Neural progenitor cell (in vitro differentiated cells): ENCODE results near the gene CLIP4. TPM values are rescaled to one million over a fixed set of nuclear protein-coding genes. Genes with fewer than 3 reads are reported as not detected.

ENCODE experiments used
- DNase-seq: peaks from one replicate; pipeline ENCODE4 v3.0.0-alpha.2; 2016; ENCODE audit warnings: low spot score
- H2AFZ ChIP-seq: fragments of 200-600 bp; sonication (generic); replicated peaks from 2 replicates; pipeline ENCODE4 v1.6.1; 2016; ENCODE audit warnings: antibody characterized with exemption
- H3F3A ChIP-seq: fragments of 200-600 bp; sonication (generic); 2 replicates; pipeline ENCODE4 v1.6.1; 2016; ENCODE audit warnings: antibody characterized with exemption, low read depth
- H3K27ac ChIP-seq: fragments of 200-600 bp; sonication (generic); 2 replicates; pipeline ENCODE4 v1.5.1; 2016; ENCODE audit warnings: mild to moderate bottlenecking
- H3K27me3 ChIP-seq: fragments of 200-600 bp; sonication (generic); 2 replicates; pipeline ENCODE4 v1.6.1; 2016; ENCODE audit warnings: mild to moderate bottlenecking, moderate library complexity
- H3K36me3 ChIP-seq: fragments of 200-600 bp; sonication (generic); 2 replicates; pipeline ENCODE4 v1.5.1; 2016
- H3K4me1 ChIP-seq: fragments of 200-600 bp; sonication (generic); 2 replicates; pipeline ENCODE4 v1.6.1; 2016; ENCODE audit warnings: mixed run types
- H3K4me2 ChIP-seq: fragments of 200-600 bp; sonication (generic); 2 replicates; pipeline ENCODE4 v1.6.1; 2016
- H3K4me3 ChIP-seq: fragments of 200-600 bp; sonication (generic); 2 replicates; pipeline ENCODE4 v1.5.1; 2016
- H3K79me2 ChIP-seq: fragments of 200-600 bp; sonication (generic); 2 replicates; pipeline ENCODE4 v1.6.1; 2016; ENCODE audit warnings: low read depth
- H3K9ac ChIP-seq: fragments of 200-600 bp; sonication (generic); 2 replicates; pipeline ENCODE4 v1.6.1; 2016
- H3K9me3 ChIP-seq: fragments of 200-600 bp; sonication (generic); 2 replicates; pipeline ENCODE4 v1.5.1; 2016; ENCODE audit warnings: low read depth
- H4K20me1 ChIP-seq: fragments of 200-600 bp; sonication (generic); 2 replicates; pipeline ENCODE4 v1.6.1; 2016; ENCODE audit warnings: low read depth
- H3K27ac Mint-ChIP-seq: 3 replicates; pipeline ENCODE4 v1.8.0; 2021; ENCODE audit warnings: mixed read lengths
- H3K27me3 Mint-ChIP-seq: 2 replicates; pipeline ENCODE4 v1.8.0; 2022; ENCODE audit warnings: low read depth, mild to moderate bottlenecking, inconsistent platforms, moderate library complexity, mixed read lengths; ENCODE audit not compliant: insufficient read depth
- H3K36me3 Mint-ChIP-seq: 3 replicates; pipeline ENCODE4 v1.8.0; 2021; ENCODE audit warnings: mixed read lengths
- H3K4me1 Mint-ChIP-seq: 3 replicates; pipeline ENCODE4 v1.8.0; 2021; ENCODE audit warnings: mixed read lengths
- H3K4me3 Mint-ChIP-seq: 3 replicates; pipeline ENCODE4 v1.8.0; 2021; ENCODE audit warnings: mild to moderate bottlenecking, moderate library complexity, mixed read lengths
- H3K9me3 Mint-ChIP-seq: 3 replicates; pipeline ENCODE4 v1.8.0; 2020; ENCODE audit warnings: mixed read lengths
- CTCF ChIP-seq: fragments of 200-600 bp; sonication (generic); IDR thresholded peaks from 2 replicates; pipeline ENCODE4 v1.5.1; 2017; ENCODE audit warnings: antibody characterized with exemption, mild to moderate bottlenecking
- EZH2 ChIP-seq: fragments of 200-600 bp; sonication (generic); IDR thresholded peaks from 2 replicates; pipeline ENCODE4 v1.6.1; 2017; ENCODE audit warnings: antibody characterized with exemption, mild to moderate bottlenecking, moderate library complexity
- EZH2phosphoT487 ChIP-seq: fragments of 200-600 bp; sonication (generic); IDR thresholded peaks from 2 replicates; pipeline ENCODE4 v1.6.1; 2017; ENCODE audit warnings: antibody characterized with exemption
- total RNA-seq: library from RNA; depleted of rRNA; stranded (reverse); fragments of >200 nt; gene quantifications from 2 replicates; pipeline ENCODE4 v1.2.3, GENCODE V29; 2015; ENCODE audit warnings: low replicate concordance

CLIP4 gene
- total RNA-seq, 1 donor from 2014 or later = 2.1 TPM

- H3K27me3 ChIP-seq = no peaks in the 10 kb centered on the region
- H3K27ac Mint-ChIP-seq = no peak overlapping the region
- no peak for DNase-seq
- H3K4me1 Mint-ChIP-seq = no peaks in the 10 kb centered on the region
- H3K4me3 ChIP-seq = no peak overlapping the region
- no peak overlapping the region for H2AFZ ChIP-seq
- H3K36me3 Mint-ChIP-seq = peaks cover 2% of the 10 kb centered on the region
- H3K27ac ChIP-seq = no peak overlapping the region
- H3K27me3 Mint-ChIP-seq = no peaks in the 10 kb centered on the region
- TF ChIP-seq CTCF = no peak
- no peak for TF ChIP-seq EZH2phosphoT487
- no peak for TF ChIP-seq EZH2
- H3K4me2 ChIP-seq = no peak overlapping the region
- no peaks in the 10 kb centered on the region for H3K9me3 ChIP-seq
- no peaks in the 10 kb centered on the region for H3K36me3 ChIP-seq
- no peaks in the 10 kb centered on the region for H4K20me1 ChIP-seq
- peaks cover 19% of the 10 kb centered on the region for H3K4me1 ChIP-seq
- no peaks in the 10 kb centered on the region for H3K79me2 ChIP-seq
- peaks cover 4% of the 10 kb centered on the region for H3F3A ChIP-seq
- no peak overlapping the region for H3K9ac ChIP-seq
- H3K4me3 Mint-ChIP-seq = no peak overlapping the region
- no peaks in the 10 kb centered on the region for H3K9me3 Mint-ChIP-seq
Measured at GRCh38 chr2:29162204-29162928, 47.2 kb downstream of the CLIP4 start.

- Histone ChIP-seq H3F3A (no peaks in the 10 kb centered on the region), H3K4me3 (no peak overlapping the region), H2AFZ (no peak overlapping the region), H3K9me3 (no peaks in the 10 kb centered on the region), H3K4me1 (peaks cover 11% of the 10 kb centered on the region), H3K36me3 (no peaks in the 10 kb centered on the region), H3K27me3 (no peaks in the 10 kb centered on the region), H3K27ac (no peak overlapping the region), H4K20me1 (no peaks in the 10 kb centered on the region), H3K4me2 (no peak overlapping the region), H3K9ac (no peak overlapping the region), H3K79me2 (no peaks in the 10 kb centered on the region)
- Mint-ChIP-seq H3K4me3 (no peak overlapping the region), H3K36me3 (no peaks in the 10 kb centered on the region), H3K4me1 (no peaks in the 10 kb centered on the region), H3K27ac (no peak overlapping the region), H3K9me3 (no peaks in the 10 kb centered on the region), H3K27me3 (no peaks in the 10 kb centered on the region)
- DNase-seq = no peak
- TF ChIP-seq EZH2 = no peak
- TF ChIP-seq EZH2phosphoT487 = no peak
- TF ChIP-seq CTCF = no peak
Measured at GRCh38 chr2:29164091-29164846, 49.1 kb downstream of the CLIP4 start.

DNA sequence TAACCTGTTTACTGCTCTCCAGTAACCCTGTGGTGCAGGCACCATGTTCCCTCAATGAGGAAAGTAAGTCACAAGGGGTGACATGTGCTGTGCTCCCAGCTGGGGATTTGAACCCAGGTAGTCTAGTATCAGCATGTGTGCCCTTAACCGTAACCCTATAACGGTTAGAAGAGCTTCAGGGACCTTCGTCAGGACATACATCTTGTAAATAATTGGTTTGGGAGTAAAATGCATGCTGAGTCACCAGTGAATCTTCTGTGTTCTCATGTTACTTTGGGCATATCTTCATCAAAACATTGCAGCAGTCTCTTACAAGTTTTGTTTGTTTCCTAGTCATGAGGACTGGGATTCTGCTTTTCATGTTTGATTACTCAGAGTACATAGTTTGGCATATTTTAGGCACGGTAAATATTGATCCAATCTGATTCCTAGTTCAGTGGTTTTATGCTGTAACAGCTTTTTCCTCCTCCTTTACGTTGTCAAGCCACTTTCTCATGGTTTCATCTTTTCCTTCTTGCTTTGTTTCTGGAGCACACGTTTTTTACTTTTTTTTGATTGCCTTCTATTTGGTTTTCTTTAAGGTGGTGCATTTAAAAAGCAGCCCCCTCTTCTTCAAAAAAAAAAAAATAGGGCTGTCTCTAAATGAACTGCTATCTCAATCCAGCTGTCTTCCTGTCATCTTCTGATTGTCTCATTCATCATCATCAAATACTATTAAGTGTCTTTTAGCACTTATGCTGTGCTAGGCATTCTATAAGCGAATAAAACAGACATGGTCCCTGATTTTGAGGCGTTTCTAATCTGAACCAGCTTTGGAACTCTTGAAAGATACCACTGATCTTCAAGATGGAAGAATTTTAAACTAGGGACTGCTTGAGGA is 50.4 kb downstream of the CLIP4 start:
- H3K27me3 ChIP-seq = no peaks in the 10 kb centered on the region
- H3K9me3 ChIP-seq = no peaks in the 10 kb centered on the region
- Mint-ChIP-seq H3K27ac (no peak overlapping the region), H3K4me1 (no peaks in the 10 kb centered on the region), H3K27me3 (no peaks in the 10 kb centered on the region), H3K4me3 (no peak overlapping the region), H3K9me3 (no peaks in the 10 kb centered on the region), H3K36me3 (no peaks in the 10 kb centered on the region)
- no peak overlapping the region for H3K9ac ChIP-seq
- H3K4me3 ChIP-seq = no peak overlapping the region
- no peaks in the 10 kb centered on the region for H4K20me1 ChIP-seq
- no peaks in the 10 kb centered on the region for H3K79me2 ChIP-seq
- TF ChIP-seq EZH2phosphoT487 = no peak
- no peak for TF ChIP-seq EZH2
- TF ChIP-seq CTCF = no peak
- no peak overlapping the region for H3K27ac ChIP-seq
- H2AFZ ChIP-seq = peak overlapping the region; percentile 38
- no peaks in the 10 kb centered on the region for H3K36me3 ChIP-seq
- no peak for DNase-seq
- no peak overlapping the region for H3K4me2 ChIP-seq
- H3K4me1 ChIP-seq = peaks cover 11% of the 10 kb centered on the region
- H3F3A ChIP-seq = no peaks in the 10 kb centered on the region
